Measurements from ENCODE around the gene MLF1. TPM values are rescaled to one million over a fixed set of nuclear protein-coding genes. Genes with fewer than 3 reads are reported as not detected.
A peak's percentile ranks its signal among the peaks of the same experiment; 100 is the strongest.

Gene MLF1
- total RNA-seq, 1 experiment from 2014 or later: 22.3 TPM

- TF ChIP-seq SMAD4 (CRISPR knock-in tag; IDR thresholded peaks at IDR 0.05) (peak; percentile 77; the same call in 1 of the 2 replicates), EMX1 (CRISPR knock-in tag; IDR thresholded peaks at IDR 0.05) (no peak)
Measured at GRCh38 chr3:158570999-158571702, at the start of gene MLF1 (continued).

DNA sequence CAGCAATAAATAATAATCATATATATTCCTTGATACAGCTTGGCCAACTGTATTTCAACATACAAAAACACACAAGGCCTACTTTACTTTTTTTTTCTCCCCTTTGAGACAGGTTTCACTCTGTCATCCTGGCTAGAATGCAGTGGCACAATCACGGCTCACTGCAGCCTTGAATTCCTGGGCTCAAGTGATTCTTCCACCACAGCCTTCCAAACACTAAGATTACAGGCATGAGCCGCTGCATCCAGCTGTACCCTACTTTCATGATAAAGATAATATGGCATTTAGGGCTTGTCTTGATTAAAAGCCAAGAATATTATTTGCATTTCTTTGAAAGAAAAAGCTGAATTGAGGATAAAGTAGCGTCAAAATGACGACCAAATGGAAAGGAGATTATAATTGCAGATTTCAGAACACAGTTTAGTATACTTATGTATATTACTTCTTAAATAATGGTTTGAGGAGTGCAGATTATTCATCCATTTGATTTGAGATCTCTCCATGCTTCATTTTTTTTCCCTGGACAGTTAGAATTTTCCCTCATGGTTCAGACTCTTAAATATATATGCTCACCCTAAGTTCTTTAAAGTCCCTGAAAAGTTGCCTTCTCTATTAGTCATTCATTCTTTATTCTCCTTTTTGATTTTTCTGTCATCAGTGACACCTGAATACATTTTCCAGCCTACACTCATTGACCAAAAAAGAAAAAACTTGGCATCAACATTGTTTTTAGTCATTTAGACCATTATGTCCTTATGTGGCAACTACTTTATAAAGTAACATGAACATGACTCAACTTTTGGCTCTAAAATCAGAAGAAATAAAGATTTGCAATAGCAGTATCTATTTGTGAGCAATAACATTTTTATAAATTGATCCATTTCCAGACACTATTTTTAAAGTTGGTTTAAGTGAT, 48.5 kb upstream of the MLF1 start:
- peaks cover 9% of the 10 kb centered on the region for H3K9me3 Mint-ChIP-seq
- no peak overlapping the region for H3K27ac Mint-ChIP-seq
- no peak for TF ChIP-seq ZNF263 (CRISPR knock-in tag; IDR thresholded peaks at IDR 0.05; ENCODE audit: low read depth)
- POLR2A ChIA-PET: no interaction called here
- DNase-seq (ENCODE audit: low spot score) (no peak), ATAC-seq (no peak)
- CTCF ChIA-PET: no interaction called here
- H3K4me1 Mint-ChIP-seq: peaks cover 3% of the 10 kb centered on the region; the same call in 1 of the 2 replicates
- no peaks in the 10 kb centered on the region for H3K27me3 Mint-ChIP-seq (ENCODE audit: low read depth)
- H3K4me3 Mint-ChIP-seq: no peak overlapping the region
- peaks cover 3% of the 10 kb centered on the region for H3K36me3 Mint-ChIP-seq

GRCh38 chr3:158528076-158528674, 42.8 kb upstream of the MLF1 start:
- ATAC-seq (no peak), DNase-seq (ENCODE audit: low spot score) (no peak)
- H3K9me3 Mint-ChIP-seq: peaks cover 4% of the 10 kb centered on the region; the same call in 1 of the 2 replicates
- H3K4me1 Mint-ChIP-seq: 0 out of 2 replicates have a peak, but pooled peaks cover 2% of the 10 kb centered on the region
- no peaks in the 10 kb centered on the region for H3K27me3 Mint-ChIP-seq (ENCODE audit: low read depth)
- H3K36me3 Mint-ChIP-seq: no peaks in the 10 kb centered on the region
- CTCF ChIA-PET: no interaction called here
- no peak overlapping the region for H3K4me3 Mint-ChIP-seq
- H3K27ac Mint-ChIP-seq: no peak overlapping the region
- no peak for TF ChIP-seq NR3C1 (CRISPR knock-in tag; conservative IDR thresholded peaks at IDR 0.05; ENCODE audit: low read depth)
- TF ChIP-seq CBFB (CRISPR knock-in tag; IDR thresholded peaks at IDR 0.05; ENCODE audit: low read depth): no peak
- no peak for TF ChIP-seq ZNF121 (CRISPR knock-in tag; IDR thresholded peaks at IDR 0.05)
- TF ChIP-seq, protein P1, sequence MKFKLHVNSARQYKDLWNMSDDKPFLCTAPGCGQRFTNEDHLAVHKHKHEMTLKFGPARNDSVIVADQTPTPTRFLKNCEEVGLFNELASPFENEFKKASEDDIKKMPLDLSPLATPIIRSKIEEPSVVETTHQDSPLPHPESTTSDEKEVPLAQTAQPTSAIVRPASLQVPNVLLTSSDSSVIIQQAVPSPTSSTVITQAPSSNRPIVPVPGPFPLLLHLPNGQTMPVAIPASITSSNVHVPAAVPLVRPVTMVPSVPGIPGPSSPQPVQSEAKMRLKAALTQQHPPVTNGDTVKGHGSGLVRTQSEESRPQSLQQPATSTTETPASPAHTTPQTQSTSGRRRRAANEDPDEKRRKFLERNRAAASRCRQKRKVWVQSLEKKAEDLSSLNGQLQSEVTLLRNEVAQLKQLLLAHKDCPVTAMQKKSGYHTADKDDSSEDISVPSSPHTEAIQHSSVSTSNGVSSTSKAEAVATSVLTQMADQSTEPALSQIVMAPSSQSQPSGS (CRISPR knock-in tag; IDR thresholded peaks at IDR 0.05; ENCODE audit: borderline replicate concordance, low read depth): no peak
- TF ChIP-seq PRDM15 (CRISPR knock-in tag; IDR thresholded peaks at IDR 0.05): no peak
- TF ChIP-seq ZNF219 (CRISPR knock-in tag; IDR thresholded peaks at IDR 0.05; ENCODE audit: borderline replicate concordance): no peak
- POLR2A ChIA-PET: no interaction called here

DNA sequence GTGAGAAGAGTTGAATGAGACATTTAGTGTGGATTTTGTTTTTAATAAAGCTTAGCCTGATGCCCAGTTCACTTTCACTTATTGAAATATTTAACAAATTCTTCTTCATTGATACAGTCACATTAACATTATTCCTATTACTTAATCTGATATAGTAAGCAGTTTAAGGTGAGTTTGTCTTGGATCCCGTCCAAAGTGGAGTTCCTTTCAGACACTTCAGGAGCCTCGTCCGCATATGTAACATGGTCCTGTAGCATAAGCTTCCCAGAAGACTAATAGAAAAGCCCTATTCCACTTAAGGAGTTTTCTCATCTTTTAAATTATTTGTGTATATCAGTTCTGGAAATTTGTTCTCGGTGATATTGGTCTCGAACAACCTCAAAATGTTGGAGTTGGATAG, 39.7 kb upstream of the MLF1 start:
- Mint-ChIP-seq H3K36me3 (no peaks in the 10 kb centered on the region), H3K27me3 (ENCODE audit: low read depth) (no peaks in the 10 kb centered on the region), H3K4me3 (no peak overlapping the region), H3K9me3 (no peaks in the 10 kb centered on the region), H3K27ac (no peak overlapping the region), H3K4me1 (0 out of 2 replicates have a peak, but pooled peaks cover 2% of the 10 kb centered on the region)
- ATAC-seq (no peak), DNase-seq (ENCODE audit: low spot score) (no peak)
- TF ChIP-seq, protein P2, sequence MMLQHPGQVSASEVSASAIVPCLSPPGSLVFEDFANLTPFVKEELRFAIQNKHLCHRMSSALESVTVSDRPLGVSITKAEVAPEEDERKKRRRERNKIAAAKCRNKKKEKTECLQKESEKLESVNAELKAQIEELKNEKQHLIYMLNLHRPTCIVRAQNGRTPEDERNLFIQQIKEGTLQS (CRISPR knock-in tag; conservative IDR thresholded peaks at IDR 0.05): no peak
- no peak for TF ChIP-seq PRRX2 (CRISPR knock-in tag; IDR thresholded peaks at IDR 0.05)
- TF ChIP-seq, protein P3, sequence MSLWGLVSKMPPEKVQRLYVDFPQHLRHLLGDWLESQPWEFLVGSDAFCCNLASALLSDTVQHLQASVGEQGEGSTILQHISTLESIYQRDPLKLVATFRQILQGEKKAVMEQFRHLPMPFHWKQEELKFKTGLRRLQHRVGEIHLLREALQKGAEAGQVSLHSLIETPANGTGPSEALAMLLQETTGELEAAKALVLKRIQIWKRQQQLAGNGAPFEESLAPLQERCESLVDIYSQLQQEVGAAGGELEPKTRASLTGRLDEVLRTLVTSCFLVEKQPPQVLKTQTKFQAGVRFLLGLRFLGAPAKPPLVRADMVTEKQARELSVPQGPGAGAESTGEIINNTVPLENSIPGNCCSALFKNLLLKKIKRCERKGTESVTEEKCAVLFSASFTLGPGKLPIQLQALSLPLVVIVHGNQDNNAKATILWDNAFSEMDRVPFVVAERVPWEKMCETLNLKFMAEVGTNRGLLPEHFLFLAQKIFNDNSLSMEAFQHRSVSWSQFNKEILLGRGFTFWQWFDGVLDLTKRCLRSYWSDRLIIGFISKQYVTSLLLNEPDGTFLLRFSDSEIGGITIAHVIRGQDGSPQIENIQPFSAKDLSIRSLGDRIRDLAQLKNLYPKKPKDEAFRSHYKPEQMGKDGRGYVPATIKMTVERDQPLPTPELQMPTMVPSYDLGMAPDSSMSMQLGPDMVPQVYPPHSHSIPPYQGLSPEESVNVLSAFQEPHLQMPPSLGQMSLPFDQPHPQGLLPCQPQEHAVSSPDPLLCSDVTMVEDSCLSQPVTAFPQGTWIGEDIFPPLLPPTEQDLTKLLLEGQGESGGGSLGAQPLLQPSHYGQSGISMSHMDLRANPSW (CRISPR knock-in tag; conservative IDR thresholded peaks at IDR 0.05; ENCODE audit: low read depth): no peak
- no peak for TF ChIP-seq NFYB (CRISPR knock-in tag; conservative IDR thresholded peaks at IDR 0.05; ENCODE audit: low read depth)
- TF ChIP-seq IRF2 (CRISPR knock-in tag; IDR thresholded peaks at IDR 0.05; ENCODE audit: borderline replicate concordance, low read depth): no peak
- no peak for TF ChIP-seq MXD4 (CRISPR knock-in tag; IDR thresholded peaks at IDR 0.05; ENCODE audit: borderline replicate concordance)
- no peak for TF ChIP-seq TCF7 (CRISPR knock-in tag; IDR thresholded peaks at IDR 0.05; ENCODE audit: low read depth)
- TF ChIP-seq, protein P4, sequence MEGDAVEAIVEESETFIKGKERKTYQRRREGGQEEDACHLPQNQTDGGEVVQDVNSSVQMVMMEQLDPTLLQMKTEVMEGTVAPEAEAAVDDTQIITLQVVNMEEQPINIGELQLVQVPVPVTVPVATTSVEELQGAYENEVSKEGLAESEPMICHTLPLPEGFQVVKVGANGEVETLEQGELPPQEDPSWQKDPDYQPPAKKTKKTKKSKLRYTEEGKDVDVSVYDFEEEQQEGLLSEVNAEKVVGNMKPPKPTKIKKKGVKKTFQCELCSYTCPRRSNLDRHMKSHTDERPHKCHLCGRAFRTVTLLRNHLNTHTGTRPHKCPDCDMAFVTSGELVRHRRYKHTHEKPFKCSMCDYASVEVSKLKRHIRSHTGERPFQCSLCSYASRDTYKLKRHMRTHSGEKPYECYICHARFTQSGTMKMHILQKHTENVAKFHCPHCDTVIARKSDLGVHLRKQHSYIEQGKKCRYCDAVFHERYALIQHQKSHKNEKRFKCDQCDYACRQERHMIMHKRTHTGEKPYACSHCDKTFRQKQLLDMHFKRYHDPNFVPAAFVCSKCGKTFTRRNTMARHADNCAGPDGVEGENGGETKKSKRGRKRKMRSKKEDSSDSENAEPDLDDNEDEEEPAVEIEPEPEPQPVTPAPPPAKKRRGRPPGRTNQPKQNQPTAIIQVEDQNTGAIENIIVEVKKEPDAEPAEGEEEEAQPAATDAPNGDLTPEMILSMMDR (IDR thresholded peaks at IDR 0.05): no peak
- ChIA-PET POLR2A (no interaction called here), CTCF (interaction anchor here (0.6 to 1.1 kb wide), 4 partner anchors 14 to 999 kb away, joined by 3 to 6 read pairs (median 4); no protein-coding TSS in a partner anchor)

Data from WTC11 (cell line).